Heart left ventricle (tissue), 13 donors: Measurements from ENCODE around the gene PICALM.

Experiments
- CTCF ChIP-seq, 12 donors: fragments of 200-600 bp; sonication (generic) in 4 of 12; IDR thresholded peaks; one replicate each; pipeline versions ENCODE4 v1.5.0 to v1.8.0; 2018 to 2022; ENCODE audit warnings: antibody characterized with exemption in 12 of 12, mild to moderate bottlenecking in 5 of 12
- POLR2A ChIP-seq, 2 donors: fragments of 450-650 bp; IDR thresholded peaks; one replicate each; pipeline ENCODE4 v1.6.1; 2017; ENCODE audit warnings: antibody characterized with exemption in 2 of 2, mild to moderate bottlenecking in 2 of 2, moderate library complexity in 2 of 2
- donor health status: ischemic (EF 13 %, LVEDD 7.1; RV severe dilation, severe dysfunction).
- donor health status: DM: no; HTN: yes; CAD: no.
- donor health status: DM: no; HTN: no; CAD: no.
- donor health status: ischemic (EF 25% LVEDD 6.9; RV normal size, moderate dysfunction).
- donor health status: ischemic (EF 25% LVEDD 5.7; RV mildly dilated, moderate dysfunction).
- donor health status: ischemic (EF 35%, LVEDD 5.7; RV mildly dilated, moderate dysfunction).
- donor health status: nonischemic (EF 11% LVEDD 7.7; RV severe dilation, severe dysfunction).
- donor health status: DM: yes; HTN: yes; CAD: no.
- donor health status: PGD.
- donor health status: ischemic (EF 29% LVEDD 5.4; RV normal size, mild dysfunction).
- donor health status: nonischemic (EF 23%, LVEDD 6.1; RV moderate dilation, normal function).

- TF ChIP-seq CTCF (IDR thresholded peaks at IDR 0.05): no peak
- no peak for TF ChIP-seq POLR2A (IDR thresholded peaks at IDR 0.05)
Measured at GRCh38 chr11:86101941-86102407, 33.1 kb upstream of the PICALM start.
